ENCODE results near the gene TMEM81. TPM values are rescaled to one million over a fixed set of nuclear protein-coding genes. Genes with fewer than 3 reads are reported as not detected.

TMEM81 gene
- total and polyA plus RNA-seq, 2 experiments from 2014 or later = 0.95 to 2.2 TPM

DNA sequence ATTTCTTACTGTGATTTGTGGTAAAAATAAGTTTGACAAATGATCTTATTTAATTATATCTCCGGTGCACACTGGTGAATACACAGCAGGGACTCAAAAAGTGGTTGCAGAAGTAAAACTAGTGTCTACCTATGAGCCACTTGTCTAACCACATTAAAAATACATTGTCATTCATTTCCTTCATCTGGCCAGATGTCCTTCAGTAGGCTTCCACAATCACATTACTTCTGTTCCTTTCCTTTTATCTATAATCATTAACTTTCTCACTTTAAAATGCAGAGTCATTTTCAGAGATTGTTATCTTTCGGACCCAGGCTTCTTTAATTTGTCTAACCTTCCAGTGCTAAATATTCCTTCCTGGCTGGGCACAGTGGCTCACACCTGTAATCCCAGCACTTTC lies 34.5 kb upstream of the TMEM81 start:
- Histone ChIP-seq H3F3A (ENCODE audit: insufficient read depth) (peaks cover 10% of the 10 kb centered on the region), H3K79me2 (ENCODE audit: insufficient read depth) (peaks cover 80% of the 10 kb centered on the region), H3K27ac (no peak overlapping the region), H3K36me3 (ENCODE audit: low read depth) (peaks cover 15% of the 10 kb centered on the region), H3K9ac (no peak overlapping the region), H3K4me3 (no peak overlapping the region), H2AFZ (no peak overlapping the region), H3K9me3 (ENCODE audit: low read depth) (no peaks in the 10 kb centered on the region), H3K27me3 (replicated peaks; ENCODE audit: insufficient read depth) (no peaks in the 10 kb centered on the region), H3K4me2 (ENCODE audit: unreplicated experiment) (no peak overlapping the region), H3K4me1 (ENCODE audit: insufficient read depth) (peaks cover 17% of the 10 kb centered on the region), H4K20me1 (ENCODE audit: insufficient read depth) (no peaks in the 10 kb centered on the region), H3K9me2 (ENCODE audit: insufficient read depth) (no peaks in the 10 kb centered on the region)
- DNase-seq = no peak
- 98 to 100% methylated on average over 2 of the region's 2 CpGs for WGBS, 2 experiments (ENCODE audit: low coverage in 1 of 2, low lambda C conversion rate in 2 of 2, missing lambda C conversion rate in 2 of 2)
- TF ChIP-seq EZH2phosphoT487 (IDR thresholded peaks at IDR 0.05; ENCODE audit: insufficient read depth, low read depth) (no peak), EZH2 (IDR thresholded peaks at IDR 0.05; ENCODE audit: insufficient read depth, poor library complexity, severe bottlenecking) (no peak)
- in situ Hi-C loops (cut with MboI) = no loop called here

DNA sequence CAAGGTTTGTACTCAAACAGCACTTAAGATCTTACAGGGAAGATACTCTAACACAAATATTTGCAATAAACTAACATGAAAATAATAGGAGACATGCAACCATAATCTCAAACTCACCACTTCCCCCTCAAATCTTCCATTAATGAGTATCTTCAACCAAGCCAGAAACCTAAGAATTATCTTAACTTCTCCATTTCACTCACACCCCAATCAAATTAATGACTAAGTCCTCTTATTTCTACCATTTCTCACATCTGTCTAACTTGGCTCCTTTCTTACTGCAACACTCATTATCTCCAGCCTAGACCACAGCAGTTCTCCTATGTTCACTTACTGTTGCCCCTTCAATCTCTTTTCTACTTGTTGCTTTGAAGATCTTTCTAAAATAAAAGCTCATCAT lies 27.1 kb upstream of the TMEM81 start:
- Histone ChIP-seq H3K27me3 (replicated peaks; ENCODE audit: insufficient read depth) (no peaks in the 10 kb centered on the region), H3K4me1 (ENCODE audit: insufficient read depth) (no peaks in the 10 kb centered on the region), H3K27ac (no peak overlapping the region), H4K20me1 (ENCODE audit: insufficient read depth) (no peaks in the 10 kb centered on the region), H3K36me3 (ENCODE audit: low read depth) (peaks cover 28% of the 10 kb centered on the region), H3K9ac (no peak overlapping the region), H3K9me3 (ENCODE audit: low read depth) (no peaks in the 10 kb centered on the region), H3K4me3 (no peak overlapping the region), H2AFZ (no peak overlapping the region), H3K4me2 (ENCODE audit: unreplicated experiment) (no peak overlapping the region), H3K79me2 (ENCODE audit: insufficient read depth) (peaks cover 57% of the 10 kb centered on the region), H3F3A (ENCODE audit: insufficient read depth) (no peaks in the 10 kb centered on the region), H3K9me2 (ENCODE audit: insufficient read depth) (no peaks in the 10 kb centered on the region)
- in situ Hi-C loops (cut with MboI) = no loop called here
- TF ChIP-seq EZH2 (IDR thresholded peaks at IDR 0.05; ENCODE audit: insufficient read depth, poor library complexity, severe bottlenecking) = no peak
- TF ChIP-seq EZH2phosphoT487 (IDR thresholded peaks at IDR 0.05; ENCODE audit: insufficient read depth, low read depth) = no peak
- no peak for DNase-seq

DNA sequence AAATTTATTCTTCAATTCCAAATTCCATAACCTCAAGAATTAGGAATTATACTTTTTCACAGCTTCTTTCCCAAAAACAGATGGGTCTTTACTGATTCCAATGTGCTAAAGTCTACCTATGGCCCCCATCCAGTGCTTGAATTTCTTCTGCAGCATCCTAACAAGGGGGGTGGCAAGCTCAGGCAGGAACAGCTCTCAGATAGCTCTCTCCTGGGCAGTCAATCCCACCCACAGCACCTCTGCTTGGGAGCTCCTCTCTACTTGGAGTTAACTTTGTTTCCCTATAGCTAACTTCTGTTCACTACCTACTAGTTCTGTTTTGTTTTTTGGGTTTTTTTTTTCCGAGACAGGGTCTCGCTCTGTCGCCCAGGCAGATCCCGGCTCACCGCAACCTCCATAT lies 25.5 kb upstream of the TMEM81 start:
- Histone ChIP-seq H2AFZ (no peak overlapping the region), H3K4me3 (no peak overlapping the region), H3F3A (ENCODE audit: insufficient read depth) (no peaks in the 10 kb centered on the region), H3K9me3 (ENCODE audit: low read depth) (no peaks in the 10 kb centered on the region), H3K9me2 (ENCODE audit: insufficient read depth) (no peaks in the 10 kb centered on the region), H3K4me2 (ENCODE audit: unreplicated experiment) (no peak overlapping the region), H3K79me2 (ENCODE audit: insufficient read depth) (peaks cover 46% of the 10 kb centered on the region), H3K27ac (no peak overlapping the region), H3K9ac (no peak overlapping the region), H3K36me3 (ENCODE audit: low read depth) (peaks cover 35% of the 10 kb centered on the region), H3K4me1 (ENCODE audit: insufficient read depth) (no peaks in the 10 kb centered on the region), H3K27me3 (replicated peaks; ENCODE audit: insufficient read depth) (no peaks in the 10 kb centered on the region), H4K20me1 (ENCODE audit: insufficient read depth) (no peaks in the 10 kb centered on the region)
- no peak for DNase-seq
- in situ Hi-C loops (cut with MboI) = no loop called here
- TF ChIP-seq EZH2phosphoT487 (IDR thresholded peaks at IDR 0.05; ENCODE audit: insufficient read depth, low read depth) (no peak), EZH2 (IDR thresholded peaks at IDR 0.05; ENCODE audit: insufficient read depth, poor library complexity, severe bottlenecking) (no peak)
- 91 to 92% methylated on average over 5 of the region's 5 CpGs for WGBS, 2 experiments (ENCODE audit: low coverage in 1 of 2, low lambda C conversion rate in 2 of 2, missing lambda C conversion rate in 2 of 2)

DNA sequence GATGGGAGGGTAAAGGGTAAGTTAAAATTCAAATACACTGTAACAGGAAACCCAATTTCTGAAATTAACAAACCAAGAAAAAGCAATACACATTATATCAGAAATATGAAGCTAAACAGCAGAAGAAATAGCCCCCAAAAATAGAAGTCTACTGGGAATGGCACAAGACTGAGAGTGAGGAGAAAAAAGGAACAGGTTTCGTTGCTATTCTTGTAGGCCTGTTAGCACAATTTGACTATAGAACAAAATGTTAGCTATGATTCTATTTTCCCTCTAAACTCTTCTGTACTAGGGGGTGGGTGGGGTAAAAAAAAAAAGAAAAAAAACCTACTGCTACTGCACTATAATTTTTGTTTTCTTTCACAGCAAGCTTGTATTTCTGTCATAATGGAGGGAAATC lies 25.0 kb upstream of the TMEM81 start:
- H3K4me1 ChIP-seq (ENCODE audit: insufficient read depth) = no peaks in the 10 kb centered on the region
- no peak overlapping the region for H2AFZ ChIP-seq
- H3K4me2 ChIP-seq (ENCODE audit: unreplicated experiment) = no peak overlapping the region
- TF ChIP-seq EZH2 (IDR thresholded peaks at IDR 0.05; ENCODE audit: insufficient read depth, poor library complexity, severe bottlenecking) (no peak), EZH2phosphoT487 (IDR thresholded peaks at IDR 0.05; ENCODE audit: insufficient read depth, low read depth) (no peak)
- H3K9me2 ChIP-seq (ENCODE audit: insufficient read depth) = no peaks in the 10 kb centered on the region
- H3F3A ChIP-seq (ENCODE audit: insufficient read depth) = no peaks in the 10 kb centered on the region
- no peaks in the 10 kb centered on the region for H3K9me3 ChIP-seq (ENCODE audit: low read depth)
- no peak for DNase-seq
- in situ Hi-C loops (cut with MboI) = no loop called here
- 97 to 100% methylated on average over 1 of the region's 1 CpG for WGBS, 2 experiments (ENCODE audit: low coverage in 1 of 2, low lambda C conversion rate in 2 of 2, missing lambda C conversion rate in 2 of 2)
- no peaks in the 10 kb centered on the region for H4K20me1 ChIP-seq (ENCODE audit: insufficient read depth)
- H3K27me3 ChIP-seq (replicated peaks; ENCODE audit: insufficient read depth) = no peaks in the 10 kb centered on the region
- no peak overlapping the region for H3K27ac ChIP-seq
- H3K79me2 ChIP-seq (ENCODE audit: insufficient read depth) = peaks cover 42% of the 10 kb centered on the region
- H3K9ac ChIP-seq = no peak overlapping the region
- H3K36me3 ChIP-seq (ENCODE audit: low read depth) = peaks cover 30% of the 10 kb centered on the region
- no peak overlapping the region for H3K4me3 ChIP-seq

DNA sequence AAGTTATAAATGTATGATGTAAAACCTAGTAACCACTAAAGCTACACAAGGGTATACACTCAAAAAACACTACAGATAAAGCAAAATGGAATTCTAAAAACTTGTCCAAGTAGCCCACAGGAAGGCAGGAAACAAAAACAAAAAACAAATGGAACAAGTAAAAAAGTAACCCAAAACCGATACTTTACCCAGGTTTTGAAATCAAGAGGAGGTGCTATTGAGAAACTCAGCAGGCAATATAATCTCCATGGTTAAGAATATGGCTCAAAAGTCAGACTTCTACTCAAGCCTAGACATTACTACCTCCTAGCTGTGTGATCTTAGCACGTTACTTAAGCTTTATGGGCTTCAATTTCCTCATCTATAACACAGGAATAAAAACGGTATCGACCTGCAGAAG lies 24.2 kb upstream of the TMEM81 start:
- Histone ChIP-seq H3K4me3 (no peak overlapping the region), H3K9me3 (ENCODE audit: low read depth) (no peaks in the 10 kb centered on the region), H4K20me1 (ENCODE audit: insufficient read depth) (no peaks in the 10 kb centered on the region), H3K9me2 (ENCODE audit: insufficient read depth) (no peaks in the 10 kb centered on the region), H3K27me3 (replicated peaks; ENCODE audit: insufficient read depth) (no peaks in the 10 kb centered on the region), H3K9ac (no peak overlapping the region), H3K27ac (no peak overlapping the region), H3K4me2 (ENCODE audit: unreplicated experiment) (no peak overlapping the region), H3F3A (ENCODE audit: insufficient read depth) (no peaks in the 10 kb centered on the region), H2AFZ (no peak overlapping the region), H3K36me3 (ENCODE audit: low read depth) (peaks cover 30% of the 10 kb centered on the region), H3K79me2 (ENCODE audit: insufficient read depth) (peaks cover 36% of the 10 kb centered on the region), H3K4me1 (ENCODE audit: insufficient read depth) (no peaks in the 10 kb centered on the region)
- DNase-seq = no peak
- TF ChIP-seq EZH2phosphoT487 (IDR thresholded peaks at IDR 0.05; ENCODE audit: insufficient read depth, low read depth) = no peak
- 96 to 98% methylated on average over 4 of the region's 4 CpGs for WGBS, 2 experiments (ENCODE audit: low coverage in 1 of 2, low lambda C conversion rate in 2 of 2, missing lambda C conversion rate in 2 of 2)
- in situ Hi-C loops (cut with MboI) = no loop called here

Measured in GM23248 (cell line).